ENCODE measurements around the gene SUPT4H1.

SUPT4H1 gene

GRCh38 chr17:58322581-58323185 is 29.3 kb downstream of the SUPT4H1 start:
- no peaks in the 10 kb centered on the region for H3K9me3 ChIP-seq (ENCODE audit: control insufficient read depth, insufficient read depth, low read length)
- no peaks in the 10 kb centered on the region; the same call in 1 of the 2 replicates for H3K27me3 ChIP-seq (ENCODE audit: control insufficient read depth, insufficient read depth, low read length)
- no peak for DNase-seq (ENCODE audit: low read depth, low spot score)
- peaks cover 4% of the 10 kb centered on the region for H3K4me1 ChIP-seq (ENCODE audit: control insufficient read depth, insufficient read depth, low read length)
- WGBS (ENCODE audit: insufficient coverage, insufficient read length): no CpG with 5 or more reads among the region's 9 CpGs
- no peak overlapping the region for H3K27ac ChIP-seq (ENCODE audit: low read length)
- H3K4me3 ChIP-seq (ENCODE audit: low read length): no peak overlapping the region
- H3K36me3 ChIP-seq (ENCODE audit: control insufficient read depth, insufficient read depth, low read length): no peaks in the 10 kb centered on the region; the same call in 1 of the 2 replicates

GRCh38 chr17:58321571-58322525 is 30.2 kb downstream of the SUPT4H1 start:
- DNase-seq (ENCODE audit: low read depth, low spot score): no peak
- H3K4me1 ChIP-seq (ENCODE audit: control insufficient read depth, insufficient read depth, low read length): peaks cover 4% of the 10 kb centered on the region
- no peaks in the 10 kb centered on the region; the same call in 1 of the 2 replicates for H3K36me3 ChIP-seq (ENCODE audit: control insufficient read depth, insufficient read depth, low read length)
- no peak overlapping the region for H3K27ac ChIP-seq (ENCODE audit: low read length)
- no CpG with 5 or more reads among the region's 18 CpGs for WGBS (ENCODE audit: insufficient coverage, insufficient read length)
- no peak overlapping the region for H3K4me3 ChIP-seq (ENCODE audit: low read length)
- H3K9me3 ChIP-seq (ENCODE audit: control insufficient read depth, insufficient read depth, low read length): no peaks in the 10 kb centered on the region
- H3K27me3 ChIP-seq (ENCODE audit: control insufficient read depth, insufficient read depth, low read length): no peaks in the 10 kb centered on the region; the same call in 1 of the 2 replicates

GRCh38 chr17:58320570-58321323 is 31.3 kb downstream of the SUPT4H1 start:
- no peaks in the 10 kb centered on the region for H3K9me3 ChIP-seq (ENCODE audit: control insufficient read depth, insufficient read depth, low read length)
- H3K4me1 ChIP-seq (ENCODE audit: control insufficient read depth, insufficient read depth, low read length): peaks cover 4% of the 10 kb centered on the region
- no peaks in the 10 kb centered on the region; the same call in 1 of the 2 replicates for H3K36me3 ChIP-seq (ENCODE audit: control insufficient read depth, insufficient read depth, low read length)
- no peak overlapping the region for H3K27ac ChIP-seq (ENCODE audit: low read length)
- no peak for DNase-seq (ENCODE audit: low read depth, low spot score)
- no peaks in the 10 kb centered on the region; the same call in 1 of the 2 replicates for H3K27me3 ChIP-seq (ENCODE audit: control insufficient read depth, insufficient read depth, low read length)
- H3K4me3 ChIP-seq (ENCODE audit: low read length): no peak overlapping the region
- no CpG with 5 or more reads among the region's 9 CpGs for WGBS (ENCODE audit: insufficient coverage, insufficient read length)

- Histone ChIP-seq H3K4me1 (ENCODE audit: control insufficient read depth, insufficient read depth, low read length) (peaks cover 4% of the 10 kb centered on the region), H3K9me3 (ENCODE audit: control insufficient read depth, insufficient read depth, low read length) (no peaks in the 10 kb centered on the region), H3K27ac (ENCODE audit: low read length) (no peak overlapping the region), H3K36me3 (ENCODE audit: control insufficient read depth, insufficient read depth, low read length) (no peaks in the 10 kb centered on the region; the same call in 1 of the 2 replicates), H3K27me3 (ENCODE audit: control insufficient read depth, insufficient read depth, low read length) (no peaks in the 10 kb centered on the region; the same call in 1 of the 2 replicates), H3K4me3 (ENCODE audit: low read length) (no peak overlapping the region)
- no CpG with 5 or more reads among the region's 7 CpGs for WGBS (ENCODE audit: insufficient coverage, insufficient read length)
- DNase-seq (ENCODE audit: low read depth, low spot score): no peak
Observed at GRCh38 chr17:58320163-58320558, 31.8 kb downstream of the SUPT4H1 start.

- H3K9me3 ChIP-seq (ENCODE audit: control insufficient read depth, insufficient read depth, low read length): no peaks in the 10 kb centered on the region
- no peak for DNase-seq (ENCODE audit: low read depth, low spot score)
- H3K36me3 ChIP-seq (ENCODE audit: control insufficient read depth, insufficient read depth, low read length): no peaks in the 10 kb centered on the region; the same call in 1 of the 2 replicates
- no peaks in the 10 kb centered on the region; the same call in 1 of the 2 replicates for H3K27me3 ChIP-seq (ENCODE audit: control insufficient read depth, insufficient read depth, low read length)
- H3K4me1 ChIP-seq (ENCODE audit: control insufficient read depth, insufficient read depth, low read length): no peaks in the 10 kb centered on the region; the same call in 1 of the 2 replicates
- WGBS (ENCODE audit: insufficient coverage, insufficient read length): no CpG with 5 or more reads among the region's 25 CpGs
- no peak overlapping the region for H3K4me3 ChIP-seq (ENCODE audit: low read length)
- no peak overlapping the region for H3K27ac ChIP-seq (ENCODE audit: low read length)
Observed at GRCh38 chr17:58319173-58320162, 32.5 kb downstream of the SUPT4H1 start.

- Histone ChIP-seq H3K27me3 (ENCODE audit: control insufficient read depth, insufficient read depth, low read length) (no peaks in the 10 kb centered on the region; the same call in 1 of the 2 replicates), H3K27ac (ENCODE audit: low read length) (no peak overlapping the region), H3K9me3 (ENCODE audit: control insufficient read depth, insufficient read depth, low read length) (no peaks in the 10 kb centered on the region), H3K4me1 (ENCODE audit: control insufficient read depth, insufficient read depth, low read length) (no peaks in the 10 kb centered on the region), H3K4me3 (ENCODE audit: low read length) (no peak overlapping the region), H3K36me3 (ENCODE audit: control insufficient read depth, insufficient read depth, low read length) (no peaks in the 10 kb centered on the region; the same call in 1 of the 2 replicates)
- no peak for DNase-seq (ENCODE audit: low read depth, low spot score)
- no CpG with 5 or more reads among the region's 7 CpGs for WGBS (ENCODE audit: insufficient coverage, insufficient read length)
Observed at GRCh38 chr17:58318627-58319172, 33.3 kb downstream of the SUPT4H1 start.

GRCh38 chr17:58318065-58318481 is 33.9 kb downstream of the SUPT4H1 start:
- H3K27ac ChIP-seq (ENCODE audit: low read length): no peak overlapping the region
- H3K36me3 ChIP-seq (ENCODE audit: control insufficient read depth, insufficient read depth, low read length): no peaks in the 10 kb centered on the region; the same call in 1 of the 2 replicates

GRCh38 chr17:58317421-58318064 is 34.5 kb downstream of the SUPT4H1 start:
- DNase-seq (ENCODE audit: low read depth, low spot score): no peak
- Histone ChIP-seq H3K4me1 (ENCODE audit: control insufficient read depth, insufficient read depth, low read length) (no peaks in the 10 kb centered on the region), H3K27ac (ENCODE audit: low read length) (no peak overlapping the region), H3K27me3 (ENCODE audit: control insufficient read depth, insufficient read depth, low read length) (no peaks in the 10 kb centered on the region), H3K4me3 (ENCODE audit: low read length) (no peak overlapping the region), H3K36me3 (ENCODE audit: control insufficient read depth, insufficient read depth, low read length) (no peaks in the 10 kb centered on the region; the same call in 1 of the 2 replicates), H3K9me3 (ENCODE audit: control insufficient read depth, insufficient read depth, low read length) (no peaks in the 10 kb centered on the region)
- WGBS (ENCODE audit: insufficient coverage, insufficient read length): no CpG with 5 or more reads among the region's 5 CpGs

More at GRCh38 chr17:58318065-58318481, 33.9 kb downstream of the SUPT4H1 start:
- Histone ChIP-seq H3K4me3 (ENCODE audit: low read length) (no peak overlapping the region), H3K9me3 (ENCODE audit: control insufficient read depth, insufficient read depth, low read length) (no peaks in the 10 kb centered on the region), H3K4me1 (ENCODE audit: control insufficient read depth, insufficient read depth, low read length) (no peaks in the 10 kb centered on the region), H3K27me3 (ENCODE audit: control insufficient read depth, insufficient read depth, low read length) (no peaks in the 10 kb centered on the region; the same call in 1 of the 2 replicates)
- WGBS (ENCODE audit: insufficient coverage, insufficient read length): no CpG with 5 or more reads among the region's 9 CpGs
- DNase-seq (ENCODE audit: low read depth, low spot score): no peak
